Right lobe of liver (tissue), 6 donors: Measurements from ENCODE around the gene MEGF9. TPM values are rescaled to one million over a fixed set of nuclear protein-coding genes. Genes with fewer than 3 reads are reported as not detected.

Source experiments
- ATAC-seq, 4 donors: fragments of 200-7000 bp; cut with Tn5 transposase; one replicate each; pipeline ENCODE4 v1.9.1; 2020; ENCODE audit warnings: mild to moderate bottlenecking in 4 of 4, moderate library complexity in 4 of 4
- DNase-seq, 3 donors: peaks; one replicate each; pipeline ENCODE4 v3.0.0-alpha.2; 2020
- H3K27ac ChIP-seq, 3 donors: fragments of 200-600 bp; one replicate each; pipeline ENCODE4 v1.8.0; 2022
- H3K27me3 ChIP-seq, 2 donors: fragments of 200-600 bp; one replicate each; pipeline ENCODE4 v1.8.0; 2022
- H3K36me3 ChIP-seq, 4 donors: fragments of 200-600 bp; sonication (generic) in 1 of 4; one replicate each; pipeline versions ENCODE4 v1.5.1 to v1.8.0; 2017 to 2022; ENCODE audit warnings: control low read depth in 1 of 4
- H3K4me1 ChIP-seq, 4 donors: fragments of 200-600 bp; sonication (generic) in 1 of 4; one replicate each; pipeline versions ENCODE4 v1.5.1 to v1.8.0; 2017 to 2022; ENCODE audit warnings: control low read depth in 1 of 4
- H3K4me3 ChIP-seq, 3 donors: fragments of 200-600 bp; one replicate each; pipeline ENCODE4 v1.8.0; 2022
- H3K9me3 ChIP-seq, 4 donors: fragments of 200-600 bp; sonication (generic) in 1 of 4; one replicate each; pipeline versions ENCODE4 v1.5.1 to v1.8.0; 2017 to 2022; ENCODE audit warnings: control low read depth in 1 of 4
- CTCF ChIP-seq, 4 donors: fragments of 200-600 bp in 3 of 4; fragments of 450-650 bp in 1 of 4; IDR thresholded peaks; one replicate each; pipeline versions ENCODE4 v1.5.1 to v1.8.0; 2016 to 2022; ENCODE audit warnings: antibody characterized with exemption in 4 of 4, mild to moderate bottlenecking in 2 of 4
- POLR2A ChIP-seq: fragments of 450-650 bp; IDR thresholded peaks from one replicate; pipeline ENCODE4 v1.6.1; 2017; ENCODE audit warnings: antibody characterized with exemption, mild to moderate bottlenecking
- WGBS: methylation state at CpG from one replicate; pipeline ENCODE4 v1.1.6; 2018; ENCODE audit warnings: low coverage, low lambda C conversion rate; ENCODE audit not compliant: insufficient coverage; ENCODE audit errors: missing lambda C conversion rate; 5-methylcytosine and 5-hydroxymethylcytosine counted together
- intact Hi-C, 2 donors: fragments of 100-400 bp; cut with DNase I; formaldehyde crosslinking; loops; one replicate each; pipeline versions ENCODE4 v1.11.2 to v1.14.1; 2022
- total RNA-seq, 6 experiments: library from RNA; depleted of rRNA in 2 of 6; stranded (reverse); fragments of >200 nt in 2 of 6; fragmentation: NEBNext Ultra II Directional in 3 of 6; extraction: Animal tissue kit (Norgen Biotek cat#: 25700) in 3 of 6; gene quantifications; one replicate each; pipeline versions ENCODE4 v1.1.0 to v1.2.4, GENCODE V29; 2016 to 2023
- donor health status: DM: no; HTN: yes; CAD: no.
- donor health status: DM: no; HTN: no; CAD: no.
- donor health status: DM: no; HTN: no; CAD: no.
- donor health status: DM: no; HTN: yes; CAD: no.
- donor health status: DM: no; HTN: yes; CAD: no.

MEGF9 gene
- total RNA-seq, 6 experiments from 2014 or later = 26.8 to 49.0 (median 38.2) TPM

- intact Hi-C loops = no loop called here
- H3K4me1 ChIP-seq = peaks cover 0 to 63% (median 22%) of the 10 kb centered on the region in 4 donors
Measured at GRCh38 chr9:120730654-120731514, 16.6 kb upstream of the MEGF9 start.

GRCh38 chr9:120729791-120730241, 15.5 kb upstream of the MEGF9 start:
- peak in 2 of 4 donors; percentile 2 to 8 for ATAC-seq
- 21% methylated on average over 5 of the region's 5 CpGs for WGBS

More at GRCh38 chr9:120730654-120731514, 16.6 kb upstream of the MEGF9 start:
- Histone ChIP-seq H3K4me3 (peak overlapping the region in 1 of 3 donors; percentile 10), H3K27ac (peak overlapping the region; percentile 72 to 93 (median 90)), H3K27me3 (no peaks in the 10 kb centered on the region), H3K9me3 (no peaks in the 10 kb centered on the region), H3K36me3 (no peaks in the 10 kb centered on the region)
- peak; percentile 37 for TF ChIP-seq POLR2A
- no peak for TF ChIP-seq CTCF (IDR thresholded peaks at IDR 0.05)
- WGBS = 42% methylated on average over 4 of the region's 7 CpGs
- peak; percentile 84 to 91 (median 87) for DNase-seq
- peak; percentile 73 to 86 (median 76) for ATAC-seq

GRCh38 chr9:120726484-120726883, 12.2 kb upstream of the MEGF9 start:
- Histone ChIP-seq H3K27me3 (no peaks in the 10 kb centered on the region), H3K4me3 (no peak overlapping the region), H3K36me3 (no peaks in the 10 kb centered on the region), H3K9me3 (no peaks in the 10 kb centered on the region), H3K4me1 (peaks cover 0 to 24% (median 6%) of the 10 kb centered on the region in 4 donors), H3K27ac (no peak overlapping the region)
- WGBS = 65% methylated on average over 2 of the region's 2 CpGs
- intact Hi-C loops = no loop called here
- no peak for DNase-seq
- no peak for TF ChIP-seq POLR2A
- no peak for TF ChIP-seq CTCF (IDR thresholded peaks at IDR 0.05)
- no peak for ATAC-seq

More at GRCh38 chr9:120729791-120730241, 15.5 kb upstream of the MEGF9 start:
- TF ChIP-seq POLR2A (no peak), CTCF (IDR thresholded peaks at IDR 0.05) (peak in 3 of 4 donors; percentile 5 to 39 (median 14))
- H3K9me3 ChIP-seq = no peaks in the 10 kb centered on the region
- H3K4me3 ChIP-seq = no peak overlapping the region
- H3K36me3 ChIP-seq = no peaks in the 10 kb centered on the region
- H3K27ac ChIP-seq = peak overlapping the region; percentile 23 to 90 (median 59)
- no peak for DNase-seq
- intact Hi-C loops = no loop called here
- peaks cover 0 to 53% (median 18%) of the 10 kb centered on the region in 4 donors for H3K4me1 ChIP-seq
- H3K27me3 ChIP-seq = no peaks in the 10 kb centered on the region

GRCh38 chr9:120725907-120726306, 11.6 kb upstream of the MEGF9 start:
- Histone ChIP-seq H3K4me3 (no peak overlapping the region), H3K36me3 (no peaks in the 10 kb centered on the region), H3K27me3 (no peaks in the 10 kb centered on the region), H3K27ac (no peak overlapping the region), H3K4me1 (peaks cover 0 to 18% (median 5%) of the 10 kb centered on the region in 4 donors), H3K9me3 (no peaks in the 10 kb centered on the region)
- intact Hi-C loops = no loop called here
- no CpG with 5 or more reads among the region's 1 CpG for WGBS
- ATAC-seq (peak in 1 of 4 donors; percentile 27), DNase-seq (no peak)
- no peak for TF ChIP-seq CTCF (IDR thresholded peaks at IDR 0.05)
